GM23338 (cell line): ENCODE results near the gene PRDM11. TPM values are rescaled to one million over a fixed set of nuclear protein-coding genes. Genes with fewer than 3 reads are reported as not detected.

ENCODE experiments used
- ATAC-seq: fragments of 200-7000 bp; cut with Tn5 transposase; 3 replicates; pipeline ENCODE4 v1.9.1; 2020
- DNase-seq: peaks from one replicate; pipeline ENCODE4 v3.0.0-alpha.2; 2015; ENCODE audit warnings: low spot score
- H2AFZ ChIP-seq: fragments of 200-600 bp; sonication (generic); 2 replicates; pipeline ENCODE4 v1.8.0; 2016; ENCODE audit warnings: antibody characterized with exemption, mild to moderate bottlenecking, moderate library complexity
- H3F3A ChIP-seq: fragments of 200-600 bp; sonication (generic); replicated peaks from 2 replicates; pipeline ENCODE4 v1.8.0; 2017; ENCODE audit warnings: antibody characterized with exemption, mixed run types, low read depth
- H3K27ac ChIP-seq: fragments of 200-600 bp; sonication (generic); 2 replicates; pipeline ENCODE4 v1.6.1; 2016; ENCODE audit warnings: low read depth
- H3K27me3 ChIP-seq: fragments of 200-600 bp; sonication (generic); 2 replicates; pipeline ENCODE4 v1.8.0; 2016; ENCODE audit warnings: mild to moderate bottlenecking, mixed run types, moderate library complexity; ENCODE audit not compliant: insufficient read depth
- H3K36me3 ChIP-seq: fragments of 200-600 bp; sonication (generic); 2 replicates; pipeline ENCODE4 v1.8.0; 2016; ENCODE audit warnings: mild to moderate bottlenecking; ENCODE audit not compliant: insufficient read depth
- H3K4me1 ChIP-seq: fragments of 200-600 bp; sonication (generic); 2 replicates; pipeline ENCODE4 v1.8.0; 2016; ENCODE audit warnings: mild to moderate bottlenecking, moderate library complexity; ENCODE audit not compliant: insufficient read depth
- H3K4me2 ChIP-seq: fragments of 200-600 bp; sonication (generic); 2 replicates; pipeline ENCODE4 v1.7.1; 2017; ENCODE audit warnings: mixed run types
- H3K4me3 ChIP-seq: fragments of 200-600 bp; sonication (generic); 2 replicates; pipeline ENCODE4 v1.6.1; 2016; ENCODE audit warnings: mixed run types
- H3K79me2 ChIP-seq: fragments of 200-600 bp; sonication (generic); replicated peaks from 2 replicates; pipeline ENCODE4 v1.8.0; 2017; ENCODE audit warnings: mild to moderate bottlenecking; ENCODE audit not compliant: insufficient read depth
- H3K9me2 ChIP-seq: fragments of 200-600 bp; sonication (generic); 2 replicates; pipeline ENCODE4 v1.8.0; 2017; ENCODE audit not compliant: insufficient read depth
- H4K20me1 ChIP-seq: fragments of 200-600 bp; sonication (generic); replicated peaks from 2 replicates; pipeline ENCODE4 v1.8.0; 2017; ENCODE audit warnings: mild to moderate bottlenecking; ENCODE audit not compliant: insufficient read depth
- H3K27ac Mint-ChIP-seq: 2 replicates; pipeline ENCODE4 v1.8.0; 2020; ENCODE audit warnings: inconsistent platforms, mild to moderate bottlenecking, moderate library complexity, mixed read lengths
- H3K27me3 Mint-ChIP-seq: 3 replicates; pipeline ENCODE4 v1.8.0; 2022; ENCODE audit warnings: low read depth, mild to moderate bottlenecking, moderate library complexity, mixed read lengths, inconsistent platforms; ENCODE audit not compliant: insufficient read depth, poor library complexity
- H3K36me3 Mint-ChIP-seq: 3 replicates; pipeline ENCODE4 v1.8.0; 2021; ENCODE audit warnings: low read depth, mild to moderate bottlenecking, inconsistent platforms, moderate library complexity, mixed read lengths
- H3K4me1 Mint-ChIP-seq: 3 replicates; pipeline ENCODE4 v1.8.0; 2020; ENCODE audit warnings: mild to moderate bottlenecking, inconsistent platforms, mixed read lengths
- H3K4me3 Mint-ChIP-seq: 3 replicates; pipeline ENCODE4 v1.8.0; 2021; ENCODE audit warnings: moderate library complexity, mild to moderate bottlenecking, inconsistent platforms, mixed read lengths
- H3K9me3 Mint-ChIP-seq: 3 replicates; pipeline ENCODE4 v1.8.0; 2020; ENCODE audit warnings: moderate library complexity, mild to moderate bottlenecking, inconsistent platforms, mixed read lengths
- CREB1 ChIP-seq: fragments of 250-450 bp; sonication (Bioruptor Pico); IDR thresholded peaks from 2 replicates; pipeline ENCODE4 v1.5.0; 2020; ENCODE audit warnings: low read depth, mild to moderate bottlenecking, moderate library complexity
- NANOG ChIP-seq: IDR thresholded peaks from 2 replicates; pipeline ENCODE4 v1.6.1; 2016; ENCODE audit warnings: antibody characterized with exemption, borderline replicate concordance
- REST ChIP-seq: IDR thresholded peaks from one replicate; pipeline ENCODE4 v1.6.1; 2018; ENCODE audit warnings: antibody characterized with exemption; ENCODE audit not compliant: unreplicated experiment
- STAT1 ChIP-seq: IDR thresholded peaks from one replicate; pipeline ENCODE4 v1.6.1; 2016; ENCODE audit warnings: antibody characterized with exemption; ENCODE audit not compliant: unreplicated experiment
- ZNF114 ChIP-seq: fragments of 250-450 bp; sonication (Bioruptor Pico); IDR thresholded peaks from 2 replicates; pipeline ENCODE4 v1.5.0; 2020; ENCODE audit warnings: mild to moderate bottlenecking, moderate library complexity
- ZNF331 ChIP-seq: fragments of 250-450 bp; sonication (Bioruptor Pico); IDR thresholded peaks from 2 replicates; pipeline ENCODE4 v1.5.0; 2020; ENCODE audit warnings: low read depth, mild to moderate bottlenecking, moderate library complexity
- ZNF462 ChIP-seq: fragments of 250-450 bp; sonication (Bioruptor Pico); IDR thresholded peaks from 2 replicates; pipeline ENCODE4 v1.5.0; 2020; ENCODE audit warnings: mild to moderate bottlenecking, moderate library complexity
- polyA plus RNA-seq: library from polyadenylated mRNA; unstranded; fragments of >200 nt; fragmentation: Nextera tagmentation; extraction: Ambion mirVana; gene quantifications from 2 replicates; pipeline ENCODE4 v1.2.1, GENCODE V29; 2016
- total RNA-seq: library from RNA; depleted of rRNA; stranded (reverse); fragments of >200 nt; shearing (Covaris generic); gene quantifications from 2 replicates; pipeline ENCODE4 v1.2.3, GENCODE V29; 2014

Gene PRDM11
- total and polyA plus RNA-seq, 2 experiments from 2014 or later: 0.97 to 10.4 TPM

- Mint-ChIP-seq H3K36me3 (no peaks in the 10 kb centered on the region), H3K4me1 (no peaks in the 10 kb centered on the region; the same call in 2 of the 3 replicates), H3K27ac (no peak overlapping the region), H3K4me3 (no peak overlapping the region), H3K9me3 (no peaks in the 10 kb centered on the region), H3K27me3 (peaks cover 4% of the 10 kb centered on the region)
- H3K27me3 ChIP-seq: no peaks in the 10 kb centered on the region
- H3K27ac ChIP-seq: no peak overlapping the region
- no peaks in the 10 kb centered on the region for H3K9me2 ChIP-seq
- no peak overlapping the region for H3K4me3 ChIP-seq
- no peak overlapping the region for H2AFZ ChIP-seq
- no peaks in the 10 kb centered on the region for H3F3A ChIP-seq
- ATAC-seq (no peak), DNase-seq (no peak)
- H3K4me1 ChIP-seq: no peaks in the 10 kb centered on the region; the same call in 1 of the 2 replicates
- H3K4me2 ChIP-seq: no peak overlapping the region
- no peaks in the 10 kb centered on the region for H3K79me2 ChIP-seq
- TF ChIP-seq STAT1 (no peak), CREB1 (no peak), ZNF331 (no peak), NANOG (no peak), ZNF114 (CRISPR knock-in tag) (no peak), REST (no peak), ZNF462 (CRISPR knock-in tag) (no peak)
- H3K36me3 ChIP-seq: no peaks in the 10 kb centered on the region
- no peaks in the 10 kb centered on the region; the same call in 1 of the 2 replicates for H4K20me1 ChIP-seq
These were observed 120.2 kb downstream of the PRDM11 start for GRCh38 chr11:45266676-45267020.
